Central memory CD8-positive, alpha-beta T cell (primary cell): ENCODE results near the gene KLF17.

Experiments used
- ATAC-seq: fragments of 150-1000 bp; cut with Tn5 transposase; replicated peaks from 2 replicates; pipeline ENCODE4 v1.10.0; 2022; ENCODE audit warnings: mild to moderate bottlenecking, moderate FRiP score, moderate number of reproducible peaks; ENCODE audit not compliant: poor library complexity, severe bottlenecking; ENCODE audit errors: extremely low read depth
- DNase-seq, 2 donors: peaks; one replicate each; pipeline ENCODE4 v3.0.0; 2021; ENCODE audit warnings: low spot score in 2 of 2
- H3K27ac Mint-ChIP-seq: one replicate; pipeline ENCODE4 v1.8.0; 2022; ENCODE audit warnings: low read depth, mild to moderate bottlenecking, moderate library complexity, mixed read lengths
- H3K27me3 Mint-ChIP-seq: one replicate; pipeline ENCODE4 v1.8.0; 2022; ENCODE audit warnings: mixed read lengths
- H3K36me3 Mint-ChIP-seq: one replicate; pipeline ENCODE4 v1.8.0; 2022; ENCODE audit warnings: mild to moderate bottlenecking, moderate library complexity, mixed read lengths; ENCODE audit not compliant: insufficient read depth
- H3K4me1 Mint-ChIP-seq: one replicate; pipeline ENCODE4 v1.8.0; 2022; ENCODE audit warnings: mixed read lengths
- H3K4me3 Mint-ChIP-seq: one replicate; pipeline ENCODE4 v1.8.0; 2022; ENCODE audit warnings: mild to moderate bottlenecking, moderate library complexity, mixed read lengths
- H3K9me3 Mint-ChIP-seq: one replicate; pipeline ENCODE4 v1.8.0; 2022; ENCODE audit warnings: mixed read lengths

The KLF17 gene

GRCh38 chr1:44090429-44091252 lies 28.0 kb upstream of the KLF17 start:
- H3K27me3 Mint-ChIP-seq, result peaks cover 57% of the 10 kb centered on the region
- H3K4me3 Mint-ChIP-seq, result no peak overlapping the region
- DNase-seq (no peak), ATAC-seq (no peak)
- peaks cover 2% of the 10 kb centered on the region for H3K36me3 Mint-ChIP-seq
- no peak overlapping the region for H3K27ac Mint-ChIP-seq
- H3K9me3 Mint-ChIP-seq, result no peaks in the 10 kb centered on the region
- no peaks in the 10 kb centered on the region for H3K4me1 Mint-ChIP-seq

DNA sequence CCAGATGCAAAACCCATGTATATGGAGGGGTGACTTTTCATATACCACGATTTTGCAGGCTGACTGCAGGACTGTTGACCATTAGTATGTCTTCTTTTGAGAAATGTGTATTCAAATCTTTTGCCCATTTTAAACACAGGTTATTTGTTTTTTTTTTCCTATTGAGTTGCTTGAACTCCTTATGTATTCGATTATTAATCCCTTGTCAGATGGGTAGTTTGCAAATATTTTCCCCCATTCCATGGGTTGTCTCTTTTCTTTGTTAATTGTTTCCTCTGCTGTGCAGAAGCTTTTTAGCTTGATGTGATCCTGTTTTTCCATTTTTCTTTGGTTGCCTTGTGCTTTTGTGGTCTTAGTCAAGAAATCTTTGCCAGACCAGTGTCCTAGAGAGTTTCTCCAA lies 24.6 kb upstream of the KLF17 start:
- Mint-ChIP-seq H3K36me3 (peaks cover 2% of the 10 kb centered on the region), H3K27me3 (peaks cover 51% of the 10 kb centered on the region), H3K4me3 (no peak overlapping the region), H3K27ac (no peak overlapping the region), H3K9me3 (no peaks in the 10 kb centered on the region), H3K4me1 (no peaks in the 10 kb centered on the region)
- no peak for ATAC-seq
- no peak for DNase-seq

- H3K27ac Mint-ChIP-seq, result no peak overlapping the region
- DNase-seq (no peak), ATAC-seq (no peak)
- H3K9me3 Mint-ChIP-seq, result no peaks in the 10 kb centered on the region
- H3K36me3 Mint-ChIP-seq, result no peaks in the 10 kb centered on the region
- H3K4me1 Mint-ChIP-seq, result no peaks in the 10 kb centered on the region
- H3K27me3 Mint-ChIP-seq, result peaks cover 47% of the 10 kb centered on the region
- no peak overlapping the region for H3K4me3 Mint-ChIP-seq
These were observed 18.3 kb upstream of the KLF17 start for GRCh38 chr1:44100183-44100868.

DNA sequence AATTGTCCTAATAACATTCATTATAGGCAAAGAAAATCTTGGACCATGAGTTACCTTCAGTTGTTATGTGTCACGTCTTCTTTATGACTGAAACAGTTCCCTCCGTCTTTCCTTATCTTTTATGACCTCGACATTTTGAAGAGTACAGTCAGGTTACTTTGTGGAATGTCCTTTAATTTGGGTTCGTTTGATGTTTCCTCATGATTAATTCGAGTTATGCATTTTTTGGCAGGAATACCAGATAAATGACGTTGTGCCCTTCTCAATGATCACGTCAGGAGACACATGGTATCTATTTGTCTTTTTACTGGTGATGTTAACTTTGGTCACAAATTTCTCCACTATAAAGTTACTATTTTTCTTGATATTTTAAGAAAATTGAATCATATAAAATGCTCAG lies 17.3 kb upstream of the KLF17 start:
- Mint-ChIP-seq H3K9me3 (no peaks in the 10 kb centered on the region), H3K4me1 (no peaks in the 10 kb centered on the region), H3K27me3 (peaks cover 57% of the 10 kb centered on the region), H3K27ac (no peak overlapping the region), H3K4me3 (no peak overlapping the region), H3K36me3 (no peaks in the 10 kb centered on the region)
- DNase-seq (no peak), ATAC-seq (no peak)

GRCh38 chr1:44103270-44104131 lies 15.1 kb upstream of the KLF17 start:
- Mint-ChIP-seq H3K4me3 (no peak overlapping the region), H3K4me1 (no peaks in the 10 kb centered on the region), H3K36me3 (peaks cover 1% of the 10 kb centered on the region), H3K27ac (no peak overlapping the region), H3K9me3 (no peaks in the 10 kb centered on the region), H3K27me3 (peaks cover 56% of the 10 kb centered on the region)
- ATAC-seq (no peak), DNase-seq (no peak)

- DNase-seq (no peak), ATAC-seq (no peak)
- Mint-ChIP-seq H3K9me3 (no peaks in the 10 kb centered on the region), H3K4me3 (no peak overlapping the region), H3K27ac (no peak overlapping the region), H3K27me3 (peaks cover 46% of the 10 kb centered on the region), H3K36me3 (peaks cover 1% of the 10 kb centered on the region), H3K4me1 (no peaks in the 10 kb centered on the region)
These were observed 12.8 kb upstream of the KLF17 start for GRCh38 chr1:44105810-44106209.

DNA sequence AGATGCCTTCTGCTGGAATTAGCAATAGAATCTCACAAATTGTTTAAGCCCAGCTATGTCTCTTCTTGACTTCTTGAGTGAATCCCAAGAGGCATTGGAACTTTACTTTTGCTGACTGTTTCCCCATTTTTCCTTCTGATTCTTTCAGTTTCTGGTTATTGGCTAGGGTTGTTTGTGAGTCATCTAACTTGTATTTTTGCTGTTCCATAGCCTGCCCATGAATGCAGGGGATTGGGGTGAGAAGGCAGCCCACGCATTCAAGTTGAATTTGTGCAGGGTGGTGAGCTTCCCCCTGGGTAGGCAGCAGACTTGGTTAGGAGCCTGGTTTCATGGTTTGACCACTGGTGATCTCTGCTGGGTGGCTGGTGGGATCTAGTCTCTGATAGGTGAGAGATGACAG lies 10.4 kb upstream of the KLF17 start:
- no peak overlapping the region for H3K27ac Mint-ChIP-seq
- no peaks in the 10 kb centered on the region for H3K4me1 Mint-ChIP-seq
- peaks cover 1% of the 10 kb centered on the region for H3K36me3 Mint-ChIP-seq
- H3K27me3 Mint-ChIP-seq, result peaks cover 61% of the 10 kb centered on the region
- DNase-seq, result no peak
- no peaks in the 10 kb centered on the region for H3K9me3 Mint-ChIP-seq
- no peak overlapping the region for H3K4me3 Mint-ChIP-seq
- no peak for ATAC-seq

- Mint-ChIP-seq H3K4me1 (no peaks in the 10 kb centered on the region), H3K36me3 (peaks cover 1% of the 10 kb centered on the region), H3K9me3 (no peaks in the 10 kb centered on the region), H3K27me3 (peaks cover 65% of the 10 kb centered on the region), H3K4me3 (no peak overlapping the region), H3K27ac (no peak overlapping the region)
- DNase-seq, result no peak
- no peak for ATAC-seq
These were observed 9.7 kb upstream of the KLF17 start for GRCh38 chr1:44108971-44109370.

- no peak overlapping the region for H3K27ac Mint-ChIP-seq
- H3K4me3 Mint-ChIP-seq, result no peak overlapping the region
- H3K27me3 Mint-ChIP-seq, result peaks cover 53% of the 10 kb centered on the region
- peaks cover 1% of the 10 kb centered on the region for H3K36me3 Mint-ChIP-seq
- no peak for ATAC-seq
- H3K9me3 Mint-ChIP-seq, result no peaks in the 10 kb centered on the region
- DNase-seq, result no peak
- H3K4me1 Mint-ChIP-seq, result no peaks in the 10 kb centered on the region
These were observed 7.7 kb upstream of the KLF17 start for GRCh38 chr1:44110916-44111315.

- no peaks in the 10 kb centered on the region for H3K9me3 Mint-ChIP-seq
- no peaks in the 10 kb centered on the region for H3K4me1 Mint-ChIP-seq
- DNase-seq (no peak), ATAC-seq (no peak)
- peaks cover under 1% of the 10 kb centered on the region for H3K36me3 Mint-ChIP-seq
- peaks cover 43% of the 10 kb centered on the region for H3K27me3 Mint-ChIP-seq
- no peak overlapping the region for H3K4me3 Mint-ChIP-seq
- H3K27ac Mint-ChIP-seq, result no peak overlapping the region
These were observed 6.8 kb upstream of the KLF17 start for GRCh38 chr1:44111861-44112260.

- no peaks in the 10 kb centered on the region for H3K4me1 Mint-ChIP-seq
- no peaks in the 10 kb centered on the region for H3K36me3 Mint-ChIP-seq
- peaks cover 41% of the 10 kb centered on the region for H3K27me3 Mint-ChIP-seq
- H3K9me3 Mint-ChIP-seq, result no peaks in the 10 kb centered on the region
- DNase-seq, result no peak
- H3K27ac Mint-ChIP-seq, result no peak overlapping the region
- H3K4me3 Mint-ChIP-seq, result no peak overlapping the region
- no peak for ATAC-seq
These were observed 6.1 kb upstream of the KLF17 start for GRCh38 chr1:44112486-44112885.

DNA sequence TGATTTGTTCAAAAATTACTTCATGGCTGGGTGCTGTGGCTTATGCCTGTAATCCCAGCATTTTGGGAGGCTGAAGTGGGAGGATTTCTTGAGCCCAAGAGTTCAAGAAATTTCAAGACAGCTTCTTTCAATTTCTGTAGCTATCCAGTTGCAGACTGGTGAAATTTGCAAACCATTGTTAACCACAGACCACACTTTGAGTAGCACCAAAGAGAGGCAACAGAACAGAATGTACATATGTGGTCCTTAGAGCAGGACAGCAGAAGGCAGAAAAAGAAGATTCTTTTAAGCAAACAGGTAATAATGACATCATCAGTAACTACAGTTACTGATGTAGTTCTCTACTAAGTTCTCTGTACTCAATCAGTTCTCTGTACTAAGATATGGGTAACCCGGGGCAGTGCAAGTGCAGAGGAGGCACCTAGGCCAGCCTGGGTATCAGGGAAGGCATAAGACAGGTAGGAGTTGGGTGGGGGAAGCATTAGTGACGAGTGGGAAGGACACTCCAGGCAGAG lies 5.5 kb upstream of the KLF17 start:
- Mint-ChIP-seq H3K4me1 (no peaks in the 10 kb centered on the region), H3K27ac (no peak overlapping the region)
- no peak for DNase-seq

More for the DNA sequence above, 5.5 kb upstream of the KLF17 start:
- H3K9me3 Mint-ChIP-seq, result no peaks in the 10 kb centered on the region
- no peak for ATAC-seq
- no peaks in the 10 kb centered on the region for H3K36me3 Mint-ChIP-seq
- peaks cover 35% of the 10 kb centered on the region for H3K27me3 Mint-ChIP-seq
- no peak overlapping the region for H3K4me3 Mint-ChIP-seq
